Measurements from ENCODE around the gene NIP7. TPM values are rescaled to one million over a fixed set of nuclear protein-coding genes. Genes with fewer than 3 reads are reported as not detected.

The NIP7 gene
- total and polyA plus RNA-seq, 2 of the 8 experiments (the other 6 are each of a cell fraction or from before 2014, with no cell fraction given) = 14.5 to 52.2 TPM

DNA sequence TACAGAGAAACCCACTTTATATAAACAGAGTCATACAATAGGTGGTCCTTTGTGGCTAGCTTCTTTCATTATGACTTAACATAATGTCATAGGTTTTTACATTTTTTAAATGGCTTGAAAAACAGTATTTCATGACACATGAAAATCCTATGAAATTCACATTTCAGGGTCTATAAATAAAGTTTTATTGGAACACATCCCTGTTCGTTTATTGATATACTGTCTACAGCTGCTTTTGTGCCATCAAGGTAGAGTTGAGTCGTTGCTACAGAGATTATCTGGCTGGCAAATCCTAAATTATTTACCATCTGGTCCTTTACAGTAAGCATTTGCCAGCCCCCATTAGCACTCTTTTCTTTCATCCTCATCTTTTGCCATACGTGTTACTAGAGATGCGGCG, 26.1 kb upstream of the NIP7 start (continued):
- TF ChIP-seq, protein P1, sequence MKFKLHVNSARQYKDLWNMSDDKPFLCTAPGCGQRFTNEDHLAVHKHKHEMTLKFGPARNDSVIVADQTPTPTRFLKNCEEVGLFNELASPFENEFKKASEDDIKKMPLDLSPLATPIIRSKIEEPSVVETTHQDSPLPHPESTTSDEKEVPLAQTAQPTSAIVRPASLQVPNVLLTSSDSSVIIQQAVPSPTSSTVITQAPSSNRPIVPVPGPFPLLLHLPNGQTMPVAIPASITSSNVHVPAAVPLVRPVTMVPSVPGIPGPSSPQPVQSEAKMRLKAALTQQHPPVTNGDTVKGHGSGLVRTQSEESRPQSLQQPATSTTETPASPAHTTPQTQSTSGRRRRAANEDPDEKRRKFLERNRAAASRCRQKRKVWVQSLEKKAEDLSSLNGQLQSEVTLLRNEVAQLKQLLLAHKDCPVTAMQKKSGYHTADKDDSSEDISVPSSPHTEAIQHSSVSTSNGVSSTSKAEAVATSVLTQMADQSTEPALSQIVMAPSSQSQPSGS (IDR thresholded peaks at IDR 0.05; ENCODE audit: low read length) = no peak
- TF ChIP-seq FOSL1 (IDR thresholded peaks at IDR 0.05; ENCODE audit: insufficient read depth, low read depth, low read length) (no peak), SP4 (IDR thresholded peaks at IDR 0.05; ENCODE audit: low read length) (no peak), SRF (IDR thresholded peaks at IDR 0.05; ENCODE audit: low read depth, low read length) (no peak), KDM5A (IDR thresholded peaks at IDR 0.05; ENCODE audit: low read length) (no peak)
